ENCODE data around the gene TUSC7.

- no peak for TF ChIP-seq POLR2A (IDR thresholded peaks at IDR 0.05)
- no peak for TF ChIP-seq CTCF (IDR thresholded peaks at IDR 0.05 in 8 of 11, conservative IDR thresholded peaks at IDR 0.05 in 3 of 11)
Measured at GRCh38 chr3:116743062-116743461, 33.5 kb downstream of the TUSC7 start.
